HG02798 (cell line): Measurements from ENCODE around the gene STK26.
"Not testable (repeated sequence)": the region's sequence is repeated elsewhere in the genome, so short reads cannot be mapped to it uniquely, and the experiment has no call there.

Experiments
- ATAC-seq: cut with Tn5 transposase; IDR thresholded peaks from one replicate; pipeline ENCODE4 v1.9.1; 2021; ENCODE audit warnings: mild to moderate bottlenecking; ENCODE audit not compliant: unreplicated experiment, poor library complexity

Gene STK26

DNA sequence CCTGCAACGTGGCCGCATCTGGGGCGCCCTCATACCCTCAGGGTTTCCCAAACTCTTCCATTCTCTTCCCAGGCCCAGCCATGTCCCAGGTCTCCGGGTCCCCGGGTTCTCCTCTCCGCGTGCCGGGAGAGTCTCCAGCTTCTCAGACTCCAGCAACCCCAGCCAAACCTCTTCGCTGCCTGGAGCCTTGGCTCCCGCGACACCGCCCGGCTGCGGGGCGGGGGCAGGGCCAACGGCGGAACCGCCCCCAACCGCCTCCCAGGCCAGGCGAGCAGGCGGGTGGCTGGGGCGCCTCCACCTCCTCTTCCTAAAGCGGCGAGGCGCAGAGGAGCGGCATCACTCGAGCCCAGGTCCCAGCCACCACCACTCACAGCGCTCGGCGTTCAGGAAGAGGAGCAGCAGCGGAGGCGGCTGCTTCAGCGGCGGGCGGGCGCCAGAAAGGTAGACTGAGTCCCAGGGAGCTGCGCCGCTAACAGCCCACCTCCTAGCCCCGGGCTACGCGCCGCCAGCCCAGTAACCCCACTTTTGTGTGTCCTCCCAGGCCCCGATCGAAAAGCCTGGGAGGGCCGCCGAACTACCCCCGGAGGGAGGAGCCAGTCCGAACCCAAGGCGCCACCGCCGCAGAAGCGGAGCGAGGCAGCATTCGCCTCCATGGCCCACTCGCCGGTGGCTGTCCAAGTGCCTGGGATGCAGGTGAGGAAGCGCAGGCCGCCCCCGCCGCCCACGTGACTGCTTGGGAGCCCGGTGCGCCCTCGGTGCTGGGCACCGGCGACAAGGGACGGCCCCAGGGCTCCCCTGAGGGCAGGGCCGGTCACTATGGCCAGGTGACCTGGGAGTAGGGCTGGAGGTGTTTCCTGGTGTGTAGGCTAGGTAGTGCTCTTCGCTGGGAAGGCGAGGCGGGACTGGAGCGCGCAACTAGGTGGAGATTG, at the start of gene STK26:
Gene STK26 (plus strand): TSS at position 336 of the 929 bp plus-strand sequence. CDS start 316 bp downstream, at position 652.
- peak; percentile 89 for ATAC-seq

DNA sequence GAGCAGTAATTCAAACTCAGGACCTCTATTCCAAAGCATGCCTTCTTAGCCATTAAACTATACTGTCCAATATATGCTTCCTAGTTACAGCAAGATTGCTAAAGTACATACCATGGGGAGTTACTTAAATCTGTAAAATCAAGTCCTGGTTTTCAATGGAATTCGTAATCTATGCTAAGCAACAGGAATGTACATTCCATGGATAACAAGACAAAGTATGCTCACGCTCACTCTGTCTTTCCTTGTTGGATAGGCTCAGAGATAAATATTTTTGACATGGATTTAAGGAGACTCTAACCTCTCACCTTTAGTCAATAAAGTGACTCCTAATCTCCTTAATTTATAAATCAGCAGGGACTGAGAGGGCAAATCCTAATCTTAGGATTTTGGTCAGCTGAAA, 47.3 kb upstream of the STK26 start:
- ATAC-seq: no peak

- ATAC-seq: no peak
Observed at GRCh38 chrX:131977619-131978018, 45.5 kb upstream of the STK26 start.

GRCh38 chrX:131979116-131979515, 44.0 kb upstream of the STK26 start:
- ATAC-seq: no peak

DNA sequence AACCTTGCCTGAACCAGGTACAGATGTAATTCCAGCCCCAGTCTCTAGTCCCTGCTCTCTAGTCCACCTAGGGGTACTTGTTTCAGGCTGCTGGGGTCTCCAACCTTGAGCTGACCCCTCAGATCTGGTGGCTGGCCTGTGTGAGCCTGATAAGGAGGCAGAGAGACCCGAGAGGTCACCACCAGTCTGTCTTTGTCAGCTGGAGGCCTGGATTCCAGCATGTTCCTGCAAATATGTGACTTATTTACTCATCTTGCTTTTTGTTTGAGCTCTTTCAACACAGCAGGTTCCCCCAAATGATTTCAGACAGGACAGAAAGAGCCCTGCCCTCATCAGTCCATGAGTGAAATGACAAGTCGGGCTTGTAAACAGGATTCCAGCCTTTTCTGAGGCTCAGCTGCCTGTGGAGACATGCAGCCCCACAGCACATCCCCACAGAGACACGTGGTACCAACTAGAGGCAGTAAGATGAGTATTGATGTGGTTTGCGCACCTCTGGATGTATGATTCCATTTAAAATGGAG, 37.5 kb upstream of the STK26 start:
- no peak for ATAC-seq

GRCh38 chrX:131987252-131987651, 35.9 kb upstream of the STK26 start:
- peak; percentile 99 for ATAC-seq

DNA sequence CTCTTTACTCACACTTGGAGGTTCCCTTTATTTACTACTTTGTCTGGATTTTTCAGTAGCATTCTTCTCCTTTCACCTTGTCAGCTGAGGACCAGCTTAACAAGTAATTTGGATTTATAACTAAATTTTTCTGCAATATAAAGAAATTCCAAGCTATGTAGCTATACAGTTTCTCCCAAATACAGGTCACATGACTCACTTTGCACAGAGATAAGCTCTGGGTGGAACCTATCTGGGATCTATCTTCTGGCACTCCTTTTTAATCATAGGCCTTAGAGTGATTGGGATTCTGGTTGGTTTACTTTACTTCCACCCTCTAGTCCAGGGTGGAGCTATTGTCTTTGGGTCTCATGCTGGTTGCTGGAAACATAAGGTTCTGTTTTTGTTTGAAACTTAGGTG, 34.9 kb upstream of the STK26 start:
- ATAC-seq: no peak

GRCh38 chrX:132001127-132001526, 22.0 kb upstream of the STK26 start:
- no peak for ATAC-seq

DNA sequence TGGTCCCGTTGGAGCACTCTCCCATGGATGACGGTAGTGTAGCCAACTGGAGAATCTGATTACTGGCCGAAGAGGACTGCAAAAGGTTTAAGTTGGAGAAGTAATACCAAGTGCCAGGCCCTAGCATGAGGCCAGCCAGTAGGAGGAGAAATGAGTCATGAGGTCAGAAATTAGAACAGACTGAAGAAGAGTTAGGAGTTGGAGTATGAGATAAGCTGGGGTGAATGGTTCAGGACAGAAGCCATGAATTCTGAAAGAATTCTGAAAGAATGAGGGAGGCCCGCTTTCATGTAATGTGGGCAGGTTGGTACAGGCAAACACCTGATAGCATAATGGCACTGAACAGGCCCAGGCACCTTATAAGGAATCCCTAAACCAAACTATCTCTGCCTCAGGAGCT, 18.4 kb upstream of the STK26 start:
- ATAC-seq: no peak

DNA sequence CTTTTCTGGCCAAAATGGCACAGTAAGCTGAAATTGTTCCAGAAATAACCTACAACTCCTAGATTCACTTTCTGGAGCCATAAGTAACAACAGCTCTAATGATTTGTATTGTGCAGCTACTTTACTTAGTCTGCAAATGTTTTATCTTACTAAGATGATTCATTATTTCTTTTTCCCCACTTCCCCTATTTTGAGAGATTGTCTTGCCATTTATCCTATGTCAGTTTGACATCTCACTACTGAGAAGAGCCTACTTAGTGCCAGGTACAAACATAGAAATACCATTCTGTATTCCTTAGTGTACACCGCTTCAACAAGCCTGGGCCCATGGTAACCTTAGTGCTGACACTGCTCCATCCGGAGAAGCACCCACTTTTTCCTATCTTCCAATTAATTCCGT, 13.8 kb upstream of the STK26 start:
- no peak for ATAC-seq

DNA sequence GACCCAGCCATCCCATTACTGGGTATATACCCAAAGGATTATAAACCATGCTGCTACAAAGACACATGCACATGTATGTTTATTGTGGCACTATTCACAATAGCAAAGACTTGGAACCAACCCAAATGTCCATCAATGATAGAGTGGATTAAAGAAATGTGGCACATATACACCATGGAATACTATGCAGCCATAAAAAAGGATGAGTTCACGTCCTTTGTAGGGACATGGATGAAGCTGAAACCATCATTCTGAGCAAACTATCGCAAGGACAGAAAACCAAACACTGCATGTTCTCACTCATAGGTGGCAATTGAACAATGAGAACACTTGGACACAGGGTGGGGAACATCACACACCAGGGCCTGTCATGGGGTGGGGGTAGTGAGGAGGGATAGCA, 12.9 kb upstream of the STK26 start:
- not testable (repeated sequence) for ATAC-seq

- ATAC-seq: no peak
Observed at GRCh38 chrX:132015875-132016274, 7.2 kb upstream of the STK26 start.

DNA sequence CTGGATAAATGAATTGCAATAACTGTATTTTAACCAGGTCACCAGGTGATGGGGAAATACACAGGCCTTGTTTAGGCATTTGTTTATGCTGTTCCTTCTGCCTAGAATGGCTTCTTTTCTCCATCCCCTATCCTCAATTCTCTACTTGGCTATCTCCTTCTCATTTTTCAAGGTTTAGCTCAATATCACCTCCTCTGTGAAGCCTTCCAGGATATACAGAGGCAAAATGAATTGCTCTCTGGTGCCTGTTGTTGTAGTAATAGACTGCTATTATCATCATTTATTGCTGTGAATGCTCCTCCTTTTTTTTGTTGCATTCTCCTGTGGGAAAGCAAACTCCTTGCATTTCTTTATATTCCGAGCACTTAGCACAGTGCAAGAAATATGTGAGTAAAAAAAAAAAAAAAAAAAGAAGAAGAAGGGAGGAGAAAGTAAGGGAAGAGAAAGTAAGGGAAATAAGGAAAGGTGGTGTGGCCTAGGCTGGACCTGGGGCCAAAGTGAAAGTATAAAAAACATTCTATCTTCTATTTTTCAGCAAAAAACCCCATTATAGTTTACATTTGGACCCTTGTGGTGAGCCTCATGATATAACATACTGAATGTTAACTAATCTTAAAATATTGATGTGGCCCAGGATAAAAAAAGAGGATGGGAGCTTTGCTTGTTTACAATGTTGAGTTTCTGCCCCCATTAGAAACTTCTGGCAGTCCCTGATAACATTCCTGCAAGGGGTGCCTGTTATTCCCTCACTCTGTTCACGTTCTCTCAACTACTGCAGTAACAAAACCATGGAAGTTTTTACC, 6.3 kb upstream of the STK26 start:
- ATAC-seq: no peak

DNA sequence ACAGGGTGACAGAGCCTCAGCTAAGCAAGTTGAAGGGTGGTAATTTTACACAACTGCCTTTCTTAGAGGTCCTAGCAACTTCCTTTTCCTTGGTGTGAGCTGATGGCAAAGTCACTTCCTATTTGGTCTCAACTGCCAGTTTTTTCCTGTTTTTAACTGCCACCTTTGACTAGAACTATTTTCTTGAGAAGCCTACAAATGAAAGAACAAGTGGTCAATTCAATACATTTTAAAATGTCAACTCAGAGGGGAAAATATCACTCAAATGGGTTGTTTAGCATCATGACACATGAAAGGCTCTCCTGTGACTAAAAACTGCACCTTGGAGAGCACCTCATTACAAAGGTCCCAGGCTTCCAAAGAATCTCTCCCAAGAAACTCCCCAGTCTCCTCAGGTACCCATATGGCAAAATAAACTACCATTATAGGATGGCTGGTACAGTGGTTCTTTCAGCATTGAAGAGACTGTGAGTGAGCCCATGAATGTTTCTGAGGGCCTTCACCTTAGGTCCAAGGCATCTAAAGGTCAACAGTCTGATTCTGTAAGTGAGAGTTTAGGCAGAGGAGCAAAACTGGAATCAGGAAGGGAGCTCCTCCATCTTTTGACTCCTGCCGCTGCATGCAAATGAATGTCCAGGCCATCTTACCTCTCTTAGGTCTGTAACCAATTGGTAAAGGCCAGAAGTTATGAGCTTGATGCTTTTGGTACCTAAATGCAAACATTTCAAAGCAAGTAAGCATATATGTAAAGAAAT, 5.5 kb upstream of the STK26 start:
- no peak for ATAC-seq

- ATAC-seq: no peak
Observed at GRCh38 chrX:132022198-132022966, 720 bp upstream of the STK26 start.

DNA sequence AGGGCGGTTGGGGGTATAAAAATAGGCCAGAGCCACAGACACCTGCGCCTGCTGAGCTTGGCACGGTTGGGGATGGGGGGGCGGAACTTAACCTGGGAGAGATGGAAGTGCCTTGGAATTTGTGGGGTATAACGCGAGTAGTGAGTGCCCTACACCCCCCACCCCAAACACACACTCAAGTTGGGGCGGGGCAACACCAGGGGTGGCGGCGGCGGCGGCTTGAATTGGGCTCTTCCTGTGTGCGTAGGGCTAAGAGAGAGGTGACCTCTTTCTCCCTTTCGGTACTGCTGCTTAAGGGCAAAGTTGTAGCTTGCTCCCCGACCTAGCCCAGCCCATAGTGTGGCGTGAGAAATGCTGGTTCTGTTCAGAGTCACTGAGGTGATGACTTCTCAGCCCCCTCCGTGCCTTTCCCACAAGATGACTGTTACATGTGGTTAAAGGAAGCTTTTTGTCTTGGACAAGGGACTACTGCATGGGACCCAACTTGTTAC, 839 bp downstream of the STK26 start:
- ATAC-seq: peak; percentile 40

- ATAC-seq: no peak
Observed at GRCh38 chrX:132025041-132025440, 1.9 kb downstream of the STK26 start.

DNA sequence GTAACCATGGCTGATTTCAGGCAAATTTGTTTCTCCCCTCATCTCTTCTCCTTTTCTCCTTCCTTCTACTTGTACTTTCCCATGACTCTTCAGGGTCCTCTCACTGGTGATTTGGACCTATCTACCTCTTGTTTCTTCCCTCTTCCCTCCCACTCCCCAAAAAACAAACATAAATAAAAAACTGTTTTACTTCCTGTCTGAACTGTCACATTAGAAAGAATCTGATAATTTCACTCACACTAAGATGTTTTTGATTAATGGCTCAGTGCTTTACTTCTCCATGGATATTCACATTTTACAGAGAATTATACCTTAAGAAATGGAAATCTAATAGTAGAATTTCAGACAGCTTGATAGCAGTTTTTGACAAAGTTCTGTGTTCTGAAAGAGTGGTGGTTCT, 7.2 kb downstream of the STK26 start:
- ATAC-seq: no peak

DNA sequence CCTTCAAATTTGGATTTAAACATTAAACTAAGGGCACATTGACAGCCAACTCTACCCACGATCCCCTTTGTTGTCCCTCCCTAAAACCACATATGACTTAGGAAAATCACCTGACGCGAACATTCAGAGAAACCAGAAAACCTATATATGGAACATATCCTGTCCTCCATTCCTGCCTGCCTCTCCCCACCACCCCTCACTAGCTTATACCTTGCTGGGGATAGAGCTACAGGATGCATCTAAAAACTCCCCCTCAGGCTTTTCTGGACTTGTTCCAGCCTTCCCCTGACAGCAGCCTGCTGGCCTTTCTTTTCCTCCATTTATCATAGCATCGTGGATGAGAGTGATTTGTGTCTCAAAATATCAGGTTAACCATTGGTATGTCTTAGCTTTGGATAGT, 8.8 kb downstream of the STK26 start:
- ATAC-seq: no peak
